NCI-H446 (cell line): ENCODE data around the gene PLPP2.

Source experiments
- DNase-seq, 2 experiments: peaks; one replicate each; lab custom pipeline; 2025; lab: John Stamatoyannopoulos, UW

Gene PLPP2

DNA sequence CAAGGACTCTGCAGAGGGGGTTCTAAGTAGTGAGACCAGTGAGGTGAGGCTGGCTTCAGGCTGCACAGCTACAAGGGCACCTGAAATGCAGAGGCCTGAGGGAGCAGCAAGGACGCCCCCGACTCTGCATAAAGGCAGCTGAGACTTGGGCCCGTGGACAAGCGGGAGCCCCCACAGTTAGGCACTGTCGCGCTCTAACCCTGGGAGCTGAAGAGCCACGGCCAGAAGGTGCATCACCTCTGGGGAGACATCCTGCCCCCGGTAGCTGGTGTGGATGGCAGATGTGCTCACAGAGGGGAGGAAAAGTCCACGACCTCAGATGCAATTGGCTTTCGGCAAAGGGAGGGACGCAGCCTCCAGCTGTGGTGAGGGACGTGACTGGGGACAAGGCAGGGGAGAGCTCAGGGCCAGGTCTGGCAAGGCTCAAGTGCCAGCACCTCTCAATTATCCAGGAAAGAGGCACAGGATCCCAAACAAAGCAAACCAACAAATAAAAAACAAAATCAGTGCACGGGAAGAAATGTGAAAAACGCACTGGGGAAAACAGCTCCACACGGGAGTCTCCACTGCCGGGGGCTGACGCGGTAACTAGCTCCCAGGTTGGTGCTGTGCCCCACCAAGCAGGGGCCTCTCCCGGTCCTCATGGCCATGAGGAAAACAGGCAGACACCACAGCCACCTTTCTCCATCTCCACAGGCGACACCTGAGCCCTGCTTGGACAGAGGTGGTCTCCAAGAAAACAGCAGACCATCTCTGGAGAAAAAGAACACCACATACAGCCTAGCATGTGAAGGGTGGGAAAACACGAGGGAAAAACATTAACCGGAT is 23.0 kb upstream of the PLPP2 start:
- DNase-seq = no peak

DNA sequence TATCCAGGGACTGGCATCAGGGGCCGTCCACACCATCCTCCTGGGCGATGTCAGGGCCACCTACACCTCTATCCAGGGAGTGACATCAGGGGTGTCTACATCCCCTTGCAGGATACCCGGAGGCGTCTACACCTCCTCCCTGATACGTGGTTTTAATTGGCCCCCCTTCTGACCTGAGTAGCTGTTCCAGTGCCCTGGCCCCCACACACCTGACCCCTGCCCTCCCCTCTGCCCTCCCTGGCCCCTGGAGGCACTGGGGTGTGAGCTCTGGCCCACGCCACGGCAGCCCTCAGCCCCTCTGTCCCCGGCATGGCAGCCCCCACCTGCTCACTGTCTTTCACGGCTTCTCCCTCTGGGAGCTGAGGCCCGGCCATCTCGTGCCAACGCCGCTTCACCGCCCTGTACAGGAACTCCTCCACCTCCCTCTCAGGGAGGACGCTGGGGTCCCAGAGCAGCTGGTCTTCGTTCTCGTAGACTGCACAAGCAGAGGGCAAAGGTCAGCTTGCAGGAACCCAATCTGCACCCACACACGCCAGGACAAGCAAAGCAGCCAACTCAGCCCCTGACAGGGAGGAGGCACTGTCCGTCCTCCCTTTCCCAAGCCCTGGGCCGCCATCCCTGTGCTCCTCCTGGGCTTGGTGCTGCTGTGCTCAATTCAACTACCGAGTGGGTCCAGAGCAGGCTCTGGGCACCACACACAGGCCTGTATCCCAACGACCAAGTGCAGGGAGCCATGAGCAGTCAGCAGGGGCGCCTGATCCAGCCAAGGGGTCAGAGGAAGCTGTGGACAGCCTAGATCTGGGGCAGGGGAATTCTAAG is 22.2 kb upstream of the PLPP2 start:
- DNase-seq = no peak

DNA sequence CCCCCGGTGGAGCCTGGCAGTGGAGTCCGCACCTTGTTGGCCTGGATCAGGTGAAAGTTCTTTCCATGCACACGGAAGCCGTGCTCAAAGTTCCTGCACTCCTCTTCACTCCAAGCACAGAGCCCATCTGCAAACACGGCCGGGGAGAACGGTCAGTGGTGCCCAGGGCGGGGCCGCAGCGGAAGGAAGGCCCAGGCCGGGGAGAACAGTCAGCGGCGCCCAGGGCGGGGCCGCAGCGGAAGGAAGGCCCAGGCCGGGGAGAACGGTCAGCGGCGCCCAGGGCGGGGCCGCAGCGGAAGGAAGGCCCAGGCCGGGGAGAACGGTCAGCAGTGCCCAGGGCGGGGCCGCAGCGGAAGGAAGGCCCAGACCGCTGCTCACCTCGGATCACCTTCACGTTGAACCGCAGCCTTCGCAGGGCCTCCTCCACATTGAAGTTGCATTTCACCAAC is 20.6 kb upstream of the PLPP2 start:
- DNase-seq = no peak

DNA sequence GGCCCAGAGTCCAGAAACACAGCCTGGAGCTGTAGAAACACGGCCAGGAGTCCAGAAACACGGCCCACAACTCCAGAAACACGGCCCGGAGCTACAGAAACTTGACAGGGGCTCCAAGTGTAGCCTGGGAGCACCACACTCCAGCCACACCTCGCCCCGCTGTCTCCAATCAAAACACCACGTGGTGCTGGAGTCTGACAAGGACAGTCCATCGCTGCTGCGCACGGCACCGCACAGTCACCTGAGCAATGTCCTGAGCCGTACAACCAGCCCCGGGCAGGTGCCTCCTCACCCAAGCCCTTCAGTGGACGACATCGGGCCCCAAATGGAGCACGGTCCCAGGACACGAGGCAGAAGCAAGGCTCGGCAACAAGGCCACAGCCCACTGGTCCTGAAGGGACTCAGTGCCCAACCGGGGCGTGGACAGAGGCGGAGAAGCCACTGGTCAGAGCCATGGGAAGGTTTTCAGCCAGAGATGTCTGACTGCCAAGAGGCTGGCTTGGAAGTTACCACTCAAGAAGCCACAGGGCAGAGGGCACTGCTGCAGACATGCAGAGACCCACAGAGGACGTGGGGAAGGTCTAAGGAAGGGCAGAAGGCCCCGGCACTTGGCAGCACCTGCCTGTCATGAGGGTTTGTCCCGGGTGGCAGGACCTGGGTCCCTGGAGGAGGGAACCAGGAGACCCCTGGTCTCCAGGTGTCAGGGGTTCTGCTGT is 19.7 kb upstream of the PLPP2 start:
- DNase-seq = no peak

DNA sequence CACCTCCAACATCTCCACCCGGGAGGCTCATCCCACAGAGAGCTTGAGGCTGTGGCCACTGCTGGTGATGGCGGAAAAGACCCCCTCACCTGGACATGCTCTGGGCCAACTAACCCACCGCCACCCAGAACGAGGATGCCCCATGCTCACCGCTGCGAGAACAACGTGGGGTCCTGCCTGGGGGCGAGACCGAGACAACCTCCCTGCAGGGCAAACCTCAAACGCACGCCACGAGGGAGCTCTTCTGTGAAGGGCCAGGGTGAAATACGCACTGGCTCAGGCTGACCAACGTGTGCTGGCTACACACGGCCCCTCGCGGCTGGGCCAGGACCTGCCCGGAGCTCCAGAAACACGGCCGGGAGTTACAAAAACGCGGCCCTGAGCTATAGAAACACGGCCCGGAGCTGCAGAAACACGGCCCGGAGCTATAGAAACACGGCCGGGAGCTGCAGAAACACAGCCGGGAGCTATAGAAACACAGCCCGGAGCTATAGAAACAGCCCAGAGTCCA is 19.0 kb upstream of the PLPP2 start:
- DNase-seq = no peak

DNA sequence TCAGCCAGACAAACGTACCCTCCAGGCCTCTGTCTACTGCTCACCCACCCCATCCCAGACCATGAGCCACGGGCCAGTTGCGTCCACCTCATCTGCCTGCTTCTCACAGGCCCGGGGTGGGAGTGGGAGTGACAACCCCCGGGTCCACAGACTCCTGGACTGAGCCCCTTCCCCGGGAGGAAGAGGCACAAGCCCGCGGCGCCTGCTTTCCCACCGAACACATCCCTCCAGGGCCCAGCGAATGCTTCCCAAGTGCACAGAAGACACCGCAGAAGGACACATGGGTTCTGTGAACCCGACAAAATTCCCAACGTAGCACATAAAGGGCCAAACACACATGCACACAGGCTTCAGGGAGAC is 18.0 kb upstream of the PLPP2 start:
- DNase-seq = no peak

DNA sequence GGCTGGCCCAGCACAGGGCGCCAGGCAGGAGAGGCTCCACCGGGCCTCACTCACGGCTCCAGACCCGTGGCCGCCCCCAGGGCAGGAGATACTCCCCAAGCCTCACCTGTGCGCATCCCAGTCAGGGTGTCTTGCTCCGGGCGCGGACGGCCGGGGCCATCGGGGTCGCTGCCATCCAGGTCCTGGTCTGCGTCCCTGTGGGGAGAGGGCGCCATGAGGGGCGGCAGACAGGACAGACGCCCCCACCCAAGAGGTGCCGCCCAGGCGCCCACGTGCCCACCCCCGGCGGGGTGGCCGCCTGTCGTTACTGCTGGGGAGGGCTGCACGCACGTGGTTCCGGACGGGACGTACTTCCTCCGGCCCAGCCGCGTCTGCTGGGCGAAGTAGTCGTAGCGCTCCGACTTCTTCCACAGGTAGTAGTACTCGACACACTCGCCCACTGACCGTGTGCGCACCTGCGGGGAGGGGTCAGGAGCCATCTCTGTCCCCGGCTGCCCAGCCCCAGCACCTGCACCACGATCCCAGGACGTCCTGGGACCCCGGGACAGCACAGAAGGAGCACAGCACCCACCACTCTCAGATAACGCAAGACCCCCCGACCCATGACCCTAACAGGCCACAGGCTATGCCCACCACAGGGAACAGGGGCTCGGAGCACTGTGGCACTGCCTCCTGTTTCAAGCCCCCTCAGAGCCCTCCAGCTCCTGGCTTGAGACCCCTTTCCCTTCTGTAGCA is 17.4 kb upstream of the PLPP2 start:
- no peak for DNase-seq

DNA sequence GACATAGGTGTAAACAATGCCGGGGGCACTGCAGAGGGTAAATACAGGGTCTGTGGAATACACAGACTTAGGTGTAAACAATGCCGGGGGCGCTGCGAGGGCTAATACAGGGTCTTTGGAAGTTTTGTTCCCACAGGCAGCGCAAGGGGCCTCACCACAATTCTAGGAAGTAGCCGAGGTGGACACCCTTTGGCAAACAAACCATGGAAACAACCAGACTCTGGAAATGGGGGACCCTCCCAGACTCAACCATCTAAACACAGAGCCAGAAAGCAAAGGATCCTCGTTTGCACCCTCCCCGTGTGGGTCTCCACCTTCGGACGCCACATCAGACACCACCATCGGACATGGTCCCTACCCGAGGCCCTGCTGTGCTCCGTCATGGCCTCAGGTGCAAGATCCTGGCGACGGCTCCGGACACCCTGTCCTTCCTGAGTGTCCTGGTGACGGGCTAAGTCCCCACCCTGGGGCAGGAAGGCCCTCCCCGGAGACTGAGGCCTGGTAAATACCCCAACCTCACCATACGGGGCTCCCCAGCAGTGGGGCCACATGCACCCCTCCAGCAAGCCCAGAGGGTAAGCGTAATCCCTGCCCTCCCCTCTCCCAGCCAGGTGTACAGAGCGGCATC is 16.7 kb upstream of the PLPP2 start:
- no peak for DNase-seq

DNA sequence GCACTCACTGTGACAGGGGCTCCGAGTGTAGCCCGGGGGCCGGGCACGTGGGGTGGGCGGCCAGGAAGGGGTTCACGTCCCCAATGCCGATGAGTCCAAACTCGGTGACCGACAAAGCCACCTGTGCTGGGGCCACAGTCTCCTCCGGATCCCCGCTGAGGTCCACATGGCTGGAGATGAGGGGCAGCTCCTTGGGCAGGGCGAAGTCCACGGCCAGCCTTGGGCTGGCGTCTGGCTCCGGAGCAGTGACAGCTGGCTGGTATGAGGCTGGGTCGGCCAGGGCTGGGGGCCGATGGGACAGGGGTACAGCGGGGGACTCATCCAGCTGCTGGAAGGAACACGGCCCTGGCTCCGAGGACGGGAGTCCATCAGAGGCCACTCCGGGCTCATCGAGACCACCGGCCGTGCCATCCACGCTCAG is 15.9 kb upstream of the PLPP2 start:
- no peak for DNase-seq

DNA sequence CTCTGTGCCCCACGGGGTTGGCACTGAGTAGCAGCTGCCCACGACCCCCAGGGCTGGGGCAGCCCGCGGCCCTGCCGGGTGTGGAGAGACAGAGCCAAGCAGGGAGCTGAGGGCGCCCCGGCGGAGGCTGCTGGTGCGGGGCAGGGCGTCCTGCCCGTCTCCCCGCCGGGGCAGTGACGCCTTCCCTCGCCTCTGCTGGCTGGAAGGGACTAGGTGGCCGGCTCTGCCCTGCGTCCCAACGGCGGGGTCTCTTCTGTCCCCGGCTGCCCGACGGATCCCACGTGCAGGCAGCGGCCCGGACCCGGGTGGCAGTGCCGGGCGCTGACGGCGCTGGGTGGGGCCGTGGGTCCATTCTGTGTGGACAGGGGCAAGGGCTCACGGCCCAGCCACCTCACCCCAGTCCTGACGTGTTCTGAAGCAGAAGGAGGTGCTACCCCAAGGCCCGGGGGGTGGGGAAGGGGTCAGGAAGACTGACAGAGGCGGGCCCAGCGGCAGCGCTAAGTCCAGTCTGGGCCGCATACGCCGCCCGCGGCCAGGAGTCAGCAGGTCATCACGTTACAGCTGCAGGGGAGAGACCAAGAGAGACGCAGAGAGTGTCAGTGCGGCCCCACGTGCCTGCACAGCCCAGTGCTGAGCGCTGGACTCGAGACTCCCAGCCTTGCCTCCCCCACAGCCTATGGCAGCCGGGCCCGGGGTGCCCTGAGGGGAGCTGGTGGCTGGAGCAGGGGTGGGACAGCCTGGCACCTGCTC is 15.1 kb upstream of the PLPP2 start:
- DNase-seq = no peak

DNA sequence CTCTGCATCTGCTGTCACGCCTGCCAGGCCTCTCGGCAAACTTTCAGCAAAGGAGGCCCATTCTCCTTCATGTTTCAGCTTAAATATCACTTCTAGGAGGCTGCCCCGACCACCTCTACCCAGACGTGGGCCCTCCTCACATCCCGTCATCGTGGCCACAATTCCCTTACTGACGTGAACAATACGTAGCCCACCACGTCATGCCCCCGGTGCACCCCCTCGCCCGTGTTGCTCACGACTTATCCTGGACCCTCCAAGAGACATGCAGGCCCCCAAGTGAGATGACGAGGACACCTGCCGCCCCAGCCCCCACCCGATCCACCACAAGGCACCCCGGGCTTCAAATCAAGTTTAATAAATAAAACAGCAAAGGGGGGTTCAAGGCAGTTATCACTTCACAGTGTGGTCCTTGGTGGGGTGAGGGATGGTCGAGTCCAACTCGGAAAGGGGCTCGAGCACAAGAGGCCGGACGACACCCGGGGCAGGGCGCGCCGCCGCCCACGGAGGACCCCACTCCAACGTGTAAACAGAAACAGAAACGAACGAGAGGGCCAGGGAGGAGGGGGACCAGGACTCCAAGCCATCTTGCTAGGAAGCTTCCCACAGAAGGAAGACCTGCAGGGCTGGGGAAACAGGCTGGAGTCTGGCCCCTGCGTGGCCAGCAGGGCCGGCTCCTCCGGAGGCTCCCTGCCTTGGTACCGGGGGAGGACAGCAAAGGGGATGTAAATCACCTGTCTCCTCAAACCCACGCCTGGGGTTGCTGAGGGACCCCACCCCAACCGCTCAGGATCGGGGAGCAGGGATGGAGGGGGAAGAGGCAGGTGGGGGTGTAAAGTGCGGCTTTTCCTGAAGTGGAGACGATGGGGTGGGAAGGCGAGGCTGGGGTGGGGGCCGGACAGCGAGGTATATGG is 14.3 kb upstream of the PLPP2 start:
- DNase-seq = no peak

DNA sequence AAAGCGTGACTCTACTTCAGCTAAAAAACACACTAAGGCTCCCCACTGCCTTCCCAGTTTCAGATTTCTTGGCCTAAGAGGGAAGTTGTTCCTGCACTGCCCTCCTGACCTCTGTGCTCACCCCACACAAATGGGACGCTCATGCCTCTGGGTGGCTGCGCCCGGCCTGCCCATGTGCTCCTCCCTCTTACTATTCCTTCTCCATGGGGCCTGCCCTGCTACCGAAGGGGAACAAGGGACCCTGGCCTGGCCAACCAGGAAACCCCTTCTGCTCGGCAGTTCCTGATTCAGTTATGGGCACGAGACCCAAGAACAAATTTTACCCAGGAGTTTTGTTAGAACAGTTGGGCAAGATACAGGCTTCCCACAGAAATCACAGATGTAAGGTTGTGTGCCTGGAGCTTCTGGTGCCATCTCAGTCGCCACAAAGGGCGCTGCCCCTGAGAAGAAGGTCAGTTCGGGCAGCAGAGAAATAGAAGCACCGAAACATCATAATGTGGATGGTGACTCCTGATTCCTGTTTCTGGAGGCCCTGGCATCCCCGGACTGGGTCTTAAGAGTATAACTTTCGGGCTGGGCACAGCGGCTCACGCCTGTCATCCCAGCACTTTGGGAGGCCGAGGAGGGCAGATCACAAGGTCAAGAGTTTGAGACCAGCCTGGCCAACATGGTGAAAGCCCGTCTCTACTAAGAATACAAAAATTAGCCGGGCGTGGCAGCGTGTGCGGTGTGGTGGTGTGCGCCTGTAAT is 5.4 kb upstream of the PLPP2 start:
- DNase-seq = no peak

DNA sequence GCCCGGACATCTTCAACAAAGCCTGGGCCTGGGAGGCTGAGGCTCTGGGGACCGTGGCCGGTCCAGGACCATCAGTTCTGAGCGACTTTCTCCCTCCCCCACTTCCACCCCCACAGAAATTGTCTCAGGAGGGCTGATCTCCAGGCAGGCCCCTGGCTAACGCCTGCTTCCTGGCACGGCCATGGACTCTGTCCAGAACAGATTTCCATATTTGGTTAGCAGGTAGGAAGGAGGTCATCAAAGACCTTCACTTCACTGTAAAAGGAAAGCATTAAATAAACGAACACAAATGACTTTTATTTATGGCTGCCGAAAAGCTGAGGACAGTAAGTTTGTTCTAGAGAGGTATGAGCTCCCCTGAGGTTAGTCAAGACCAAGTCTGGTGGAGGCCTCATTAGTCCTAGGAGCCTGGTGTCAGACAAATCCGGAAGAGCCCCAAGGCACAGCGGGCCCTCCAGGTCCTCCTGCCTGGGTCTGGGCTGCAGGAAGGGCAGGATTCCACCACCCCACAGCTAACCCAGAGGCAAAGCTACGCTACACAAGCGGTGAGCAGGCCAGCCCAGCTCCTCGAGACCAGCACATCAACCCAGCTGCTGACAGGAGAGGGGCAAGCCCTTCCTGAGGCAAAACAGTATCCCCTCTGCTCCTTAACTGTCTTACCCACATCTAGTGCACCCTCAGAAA is 4.6 kb upstream of the PLPP2 start:
- DNase-seq = no peak

DNA sequence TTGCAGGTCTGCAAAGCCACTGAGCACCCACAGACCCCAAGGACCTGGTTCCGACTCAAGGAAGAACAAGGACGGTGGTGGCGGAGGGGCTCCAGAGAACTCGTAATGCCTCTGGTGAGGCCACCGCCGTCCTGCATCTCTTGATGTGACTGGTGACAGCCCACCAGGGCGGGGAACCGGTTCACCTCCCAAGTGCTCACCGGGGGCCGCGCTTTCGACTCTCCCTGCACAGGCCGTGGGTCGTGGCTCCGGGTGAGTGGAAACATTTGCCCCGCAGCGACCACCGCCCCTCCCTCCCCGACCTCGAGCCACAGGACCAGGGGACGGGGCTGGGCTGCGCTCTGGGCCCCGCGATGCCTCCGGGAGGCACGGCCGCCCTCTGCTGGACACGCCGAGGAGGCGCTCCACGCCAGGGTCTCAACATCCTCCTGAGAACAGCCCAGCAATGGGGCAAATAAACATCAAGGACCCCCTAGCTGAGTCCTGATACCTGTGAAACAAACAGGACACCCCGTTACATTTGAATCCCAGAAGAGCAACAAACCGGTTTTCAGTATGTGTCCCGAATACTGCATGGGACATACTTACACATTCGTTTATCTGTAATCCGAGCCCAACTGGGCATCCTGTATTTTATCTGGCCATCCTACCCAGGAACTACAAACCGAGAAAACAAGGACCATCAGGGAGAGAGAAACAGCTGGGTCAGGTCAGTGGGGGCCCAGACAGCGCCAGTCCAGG is 3.9 kb upstream of the PLPP2 start:
- DNase-seq = peak in 1 of 2 experiments; percentile 39

DNA sequence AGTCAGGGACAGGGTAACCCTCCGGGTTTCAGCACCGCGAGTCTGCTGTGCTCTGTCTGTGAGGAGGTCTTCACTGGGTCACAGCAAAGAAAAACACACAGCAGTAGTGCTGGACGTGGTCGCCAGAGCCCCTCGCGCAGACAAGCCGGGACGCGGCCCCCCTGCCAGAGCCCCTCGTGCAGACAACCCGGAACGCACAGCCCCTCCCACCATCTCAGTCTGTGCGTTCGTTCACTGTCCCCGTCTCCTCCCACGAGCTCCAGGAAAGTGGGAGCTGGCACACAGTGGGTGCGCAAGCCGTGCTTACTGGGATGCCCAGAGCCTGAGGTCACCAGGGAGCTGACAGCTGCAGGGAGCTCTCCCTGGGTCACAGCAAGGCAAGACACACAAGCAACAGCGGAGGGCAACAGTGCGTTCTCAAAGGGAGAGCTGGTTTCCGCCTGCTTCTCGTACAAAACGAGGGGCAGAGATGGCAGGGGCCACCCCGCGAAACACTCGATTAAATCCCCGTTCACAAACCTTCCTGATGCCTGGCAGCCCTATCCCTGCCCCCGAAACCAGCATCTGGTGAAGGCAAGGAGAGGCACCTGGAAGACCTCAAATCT is 3.2 kb upstream of the PLPP2 start:
- no peak for DNase-seq

DNA sequence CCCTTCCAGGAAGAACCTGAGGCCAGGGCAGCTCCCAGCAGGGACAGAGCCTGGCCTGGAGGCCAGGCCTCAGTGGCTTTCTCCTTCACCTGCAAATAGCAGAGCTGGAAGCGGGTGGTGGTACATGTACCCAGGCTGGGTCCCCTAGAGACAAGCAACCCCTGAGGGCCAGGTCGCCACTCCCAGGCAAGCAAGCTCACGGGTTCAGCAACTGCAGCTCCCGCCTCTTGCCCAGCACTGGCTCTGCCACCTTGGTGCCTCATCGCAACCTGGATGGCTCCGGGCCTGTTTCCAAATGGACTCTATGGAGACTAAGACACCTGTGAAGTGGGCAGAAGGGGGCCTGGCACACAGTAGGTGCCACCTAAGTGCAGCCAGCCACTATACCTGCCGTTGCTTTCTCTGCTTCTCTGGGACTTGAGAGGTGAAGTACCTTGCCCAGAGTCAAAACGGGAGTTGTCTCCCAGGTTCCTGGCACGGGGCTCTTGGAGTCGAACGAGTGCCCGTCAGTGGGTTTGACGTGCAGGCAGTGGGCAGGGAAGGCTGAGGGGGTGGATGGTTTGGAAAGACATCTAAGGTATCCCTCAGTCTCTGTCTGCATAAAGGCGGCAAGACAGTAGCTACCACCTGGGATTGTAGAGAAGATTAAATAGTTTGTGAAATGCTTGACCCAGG is 2.4 kb upstream of the PLPP2 start:
- DNase-seq = no peak
